ENCODE measurements around the gene AKAP3.

Gene AKAP3

GRCh38 chr12:4648501-4649357, at the start of gene AKAP3, which contains the start of gene NDUFA9:
AKAP3 (minus strand) TSS chr12:4649051; CDS start chr12:4638196, 10,855 bp downstream.
NDUFA9 (plus strand) TSS chr12:4649114; CDS start chr12:4649127, 13 bp downstream.
- POLR2A ChIA-PET (ENCODE audit: low non-redundant PET): no interaction called here
- TF ChIP-seq, protein P1, sequence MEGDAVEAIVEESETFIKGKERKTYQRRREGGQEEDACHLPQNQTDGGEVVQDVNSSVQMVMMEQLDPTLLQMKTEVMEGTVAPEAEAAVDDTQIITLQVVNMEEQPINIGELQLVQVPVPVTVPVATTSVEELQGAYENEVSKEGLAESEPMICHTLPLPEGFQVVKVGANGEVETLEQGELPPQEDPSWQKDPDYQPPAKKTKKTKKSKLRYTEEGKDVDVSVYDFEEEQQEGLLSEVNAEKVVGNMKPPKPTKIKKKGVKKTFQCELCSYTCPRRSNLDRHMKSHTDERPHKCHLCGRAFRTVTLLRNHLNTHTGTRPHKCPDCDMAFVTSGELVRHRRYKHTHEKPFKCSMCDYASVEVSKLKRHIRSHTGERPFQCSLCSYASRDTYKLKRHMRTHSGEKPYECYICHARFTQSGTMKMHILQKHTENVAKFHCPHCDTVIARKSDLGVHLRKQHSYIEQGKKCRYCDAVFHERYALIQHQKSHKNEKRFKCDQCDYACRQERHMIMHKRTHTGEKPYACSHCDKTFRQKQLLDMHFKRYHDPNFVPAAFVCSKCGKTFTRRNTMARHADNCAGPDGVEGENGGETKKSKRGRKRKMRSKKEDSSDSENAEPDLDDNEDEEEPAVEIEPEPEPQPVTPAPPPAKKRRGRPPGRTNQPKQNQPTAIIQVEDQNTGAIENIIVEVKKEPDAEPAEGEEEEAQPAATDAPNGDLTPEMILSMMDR (conservative IDR thresholded peaks at IDR 0.05; ENCODE audit: low read depth): no peak
- H3K27ac ChIP-seq: peak within 1 kb of the TSS; percentile 75
- DNase-seq (ENCODE audit: low spot score): peak; percentile 73
- CTCF ChIA-PET: interaction anchor here (0.5 to 2.6 kb wide), 2 partner anchors 44 to 739 kb away, joined by 3 to 11 read pairs; no protein-coding TSS in a partner anchor

DNA sequence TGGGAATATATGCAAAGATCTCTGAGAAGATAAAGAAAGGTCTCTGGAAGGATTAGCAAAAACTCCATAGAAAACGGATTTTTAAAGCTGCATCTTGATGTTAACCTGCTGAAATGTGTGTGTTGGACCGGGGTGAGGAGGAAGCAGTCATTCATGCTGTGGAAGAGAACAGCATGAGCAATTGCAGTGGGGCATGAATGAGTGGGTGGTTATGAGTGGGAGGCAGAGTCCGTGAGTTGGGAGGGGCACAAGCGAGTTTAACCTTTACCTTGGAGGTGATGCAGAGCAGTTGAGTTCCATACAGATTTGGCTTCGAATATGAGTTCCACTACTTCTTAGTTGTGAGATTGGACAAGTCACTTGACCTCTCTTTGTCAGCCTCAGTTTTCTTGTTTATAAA, 41.9 kb upstream of the AKAP3 start:
- CTCF ChIA-PET: no interaction called here
- TF ChIP-seq, protein P1 (conservative IDR thresholded peaks at IDR 0.05; ENCODE audit: low read depth): no peak
- DNase-seq (ENCODE audit: low spot score): no peak
- POLR2A ChIA-PET (ENCODE audit: low non-redundant PET): no interaction called here
- no peak overlapping the region for H3K27ac ChIP-seq

GRCh38 chr12:4685317-4685716, 36.5 kb upstream of the AKAP3 start:
- ChIA-PET POLR2A (ENCODE audit: low non-redundant PET) (no interaction called here), CTCF (interaction anchor here (0.5 to 0.7 kb wide), 2 partner anchors 13 to 76 kb away, joined by 3 read pairs; no protein-coding TSS in a partner anchor)
- DNase-seq (ENCODE audit: low spot score): no peak
- TF ChIP-seq, protein P1 (conservative IDR thresholded peaks at IDR 0.05; ENCODE audit: low read depth): no peak
- H3K27ac ChIP-seq: no peak overlapping the region

DNA sequence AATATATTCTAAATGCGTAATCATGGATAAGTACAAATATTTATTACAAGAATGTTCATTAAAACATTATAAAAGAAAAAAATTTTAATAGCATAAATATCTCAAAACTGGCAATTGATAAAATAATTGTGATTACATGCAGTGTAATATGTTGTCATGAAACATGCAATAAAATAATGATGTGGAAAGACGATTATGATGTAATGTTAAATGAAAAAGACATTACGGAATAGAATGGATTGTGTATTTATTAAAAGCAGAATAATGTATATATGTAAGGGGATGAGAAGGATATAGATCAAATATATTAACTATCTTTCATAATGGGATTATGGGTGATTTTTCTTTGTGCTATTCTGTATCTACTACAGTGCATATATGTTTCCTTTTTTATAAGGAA, 32.9 kb upstream of the AKAP3 start:
- TF ChIP-seq, protein P1 (conservative IDR thresholded peaks at IDR 0.05; ENCODE audit: low read depth): no peak
- POLR2A ChIA-PET (ENCODE audit: low non-redundant PET): no interaction called here
- DNase-seq (ENCODE audit: low spot score): no peak
- H3K27ac ChIP-seq: no peak overlapping the region
- CTCF ChIA-PET: no interaction called here

GRCh38 chr12:4679711-4680110, 30.9 kb upstream of the AKAP3 start:
- ChIA-PET POLR2A (ENCODE audit: low non-redundant PET) (no interaction called here), CTCF (no interaction called here)
- H3K27ac ChIP-seq: no peak overlapping the region
- TF ChIP-seq, protein P1 (conservative IDR thresholded peaks at IDR 0.05; ENCODE audit: low read depth): no peak
- no peak for DNase-seq (ENCODE audit: low spot score)

DNA sequence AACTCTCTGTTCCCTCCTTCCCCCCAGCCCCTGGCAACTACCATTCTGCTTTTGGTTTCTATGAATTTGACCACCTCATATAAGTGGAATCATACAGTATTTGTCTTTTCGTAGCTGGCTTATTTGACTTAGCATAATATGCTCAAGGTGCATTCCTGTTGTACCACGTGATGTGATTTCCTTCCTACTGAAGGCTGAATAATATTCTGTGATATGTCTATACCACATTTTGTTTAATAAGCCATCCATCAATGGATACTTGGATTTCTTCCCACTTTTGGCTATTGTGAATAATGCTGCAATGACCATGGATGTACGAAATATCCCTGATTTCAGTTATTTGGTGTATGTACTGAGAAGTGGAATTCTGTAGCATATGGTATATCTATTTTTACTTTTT, 16.4 kb upstream of the AKAP3 start:
- ChIA-PET CTCF (no interaction called here), POLR2A (ENCODE audit: low non-redundant PET) (no interaction called here)
- TF ChIP-seq, protein P1 (conservative IDR thresholded peaks at IDR 0.05; ENCODE audit: low read depth): no peak
- no peak for DNase-seq (ENCODE audit: low spot score)
- no peak overlapping the region for H3K27ac ChIP-seq

All from RWPE1 (cell line).